K562 (cell line): ENCODE data around the gene PSMB11. TPM values are rescaled to one million over a fixed set of nuclear protein-coding genes. Genes with fewer than 3 reads are reported as not detected.

Source experiments
- ARNT ChIP-seq, 2 experiments: fragments of 450-650 bp; IDR thresholded peaks; 2 replicates each; pipeline ENCODE4 v1.6.1; 2016; ENCODE audit warnings: mild to moderate bottlenecking in 1 of 2
- ATF3 ChIP-seq, 2 experiments: fragments of 450-650 bp in 1 of 2; sonication (generic) in 1 of 2; formaldehyde crosslinking in 1 of 2; IDR thresholded peaks in 1 of 2; conservative IDR thresholded peaks in 1 of 2; 2 replicates each; pipeline versions ENCODE4 v1.6.1 to v1.8.1; 2016 to 2023; ENCODE audit warnings: mild to moderate bottlenecking in 2 of 2, moderate library complexity in 2 of 2, inconsistent platforms in 1 of 2, missing genetic modification reagents in 1 of 2
- BACH1 ChIP-seq: fragments of 200-800 bp; sonication (Bioruptor generic); IDR thresholded peaks from 2 replicates; pipeline ENCODE4 v1.6.1; 2016; ENCODE audit warnings: missing genetic modification characterization, missing compliant biosample characterization
- CBX1 ChIP-seq: sonication (generic); IDR thresholded peaks from 2 replicates; pipeline ENCODE4 v1.6.1; 2016; ENCODE audit warnings: antibody characterized with exemption, low read depth, mild to moderate bottlenecking
- CREBBP ChIP-seq: IDR thresholded peaks from one replicate; pipeline ENCODE4 v1.6.1; 2012; ENCODE audit warnings: low read depth, mild to moderate bottlenecking, control low read depth, inconsistent platforms, low read length
- ELF4 ChIP-seq: fragments of 450-650 bp; formaldehyde crosslinking; IDR thresholded peaks from 2 replicates; pipeline ENCODE4 v1.4.0; 2022; ENCODE audit warnings: missing genetic modification characterization
- ETS1 ChIP-seq: conservative IDR thresholded peaks from 2 replicates; pipeline ENCODE4 v1.6.1; 2011; ENCODE audit warnings: low read depth, mild to moderate bottlenecking, low read length; ENCODE audit not compliant: control insufficient read depth
- HIVEP1 ChIP-seq: fragments of 250-450 bp; sonication (Bioruptor Pico); IDR thresholded peaks from 2 replicates; pipeline ENCODE4 v1.4.0; 2020; ENCODE audit warnings: mild to moderate bottlenecking
- HMG20A ChIP-seq: fragments of 450-650 bp; formaldehyde crosslinking; conservative IDR thresholded peaks from 2 replicates; pipeline ENCODE4 v1.4.0; 2020; ENCODE audit warnings: mild to moderate bottlenecking, mixed read lengths
- HNRNPLL ChIP-seq: fragments of 200-400 bp; formaldehyde crosslinking; IDR thresholded peaks from 2 replicates; pipeline ENCODE4 v1.6.1; 2017; ENCODE audit warnings: low read length, low read depth, mild to moderate bottlenecking; ENCODE audit not compliant: poor library complexity, severe bottlenecking
- KAT8 ChIP-seq: fragments of 450-650 bp; IDR thresholded peaks from 2 replicates; pipeline ENCODE4 v1.6.1; 2016; ENCODE audit warnings: low read depth, mild to moderate bottlenecking
- KDM1A ChIP-seq, 2 experiments: fragments of 450-650 bp; IDR thresholded peaks; 2 replicates each; pipeline ENCODE4 v1.6.1; 2016; ENCODE audit warnings: mild to moderate bottlenecking in 2 of 2
- MAX ChIP-seq: sonication (generic); formaldehyde crosslinking; IDR thresholded peaks from 2 replicates; pipeline ENCODE4 v1.9.0; 2022; ENCODE audit warnings: mild to moderate bottlenecking, missing genetic modification reagents
- MYBL2 ChIP-seq, 2 experiments: fragments of 450-650 bp in 1 of 2; sonication (generic) in 1 of 2; formaldehyde crosslinking in 1 of 2; IDR thresholded peaks; 2 replicates each; pipeline versions ENCODE4 v1.6.1 to v1.8.1; 2017 to 2022; ENCODE audit warnings: borderline replicate concordance in 1 of 2, inconsistent platforms in 1 of 2, low read depth in 1 of 2, mild to moderate bottlenecking in 1 of 2, missing genetic modification reagents in 1 of 2, moderate library complexity in 1 of 2
- NRF1 ChIP-seq, 2 experiments: fragments of 450-650 bp; IDR thresholded peaks in 1 of 2; conservative IDR thresholded peaks in 1 of 2; 2 replicates each; pipeline ENCODE4 v1.6.1; 2014; ENCODE audit warnings: mild to moderate bottlenecking in 2 of 2
- RBM34 ChIP-seq: fragments of 200-400 bp; formaldehyde crosslinking; IDR thresholded peaks from 2 replicates; pipeline ENCODE4 v1.6.1; 2018; ENCODE audit warnings: low read length, borderline replicate concordance; ENCODE audit not compliant: insufficient read depth
- TEAD4 ChIP-seq, 2 experiments: sonication (generic) in 1 of 2; formaldehyde crosslinking in 1 of 2; IDR thresholded peaks; 2 replicates each; pipeline versions ENCODE4 v1.6.1 to v1.8.0; 2012 to 2022; ENCODE audit warnings: borderline replicate concordance in 1 of 2, inconsistent platforms in 1 of 2, low read length in 1 of 2, mild to moderate bottlenecking in 1 of 2, missing genetic modification reagents in 1 of 2
- polyA plus RNA-seq, 8 experiments: library from polyadenylated mRNA; depleted of rRNA in 4 of 8; stranded (reverse) in 5 of 8; unstranded in 3 of 8; fragments of >200 nt; fragmentation: Nextera tagmentation in 2 of 8; fragmentation: Illumina TruSeq in 1 of 8; extraction: Ambion mirVana in 2 of 8; extraction: Trizol in 1 of 8; gene quantifications; 2 replicates each; pipeline versions ENCODE4 v1.2.1 to v1.2.3, GENCODE V29; 2011 to 2014; ENCODE audit warnings: inconsistent platforms in 1 of 8, missing spikeins in 1 of 8
- total RNA-seq, 7 experiments: library from RNA; depleted of rRNA in 6 of 7; stranded (reverse); fragments of >200 nt in 6 of 7; fragmentation: Illumina TruSeq in 2 of 7; extraction: Trizol in 2 of 7; gene quantifications; 2 replicates each; pipeline versions ENCODE4 v1.2.1 to v1.2.3, GENCODE V29; 2011 to 2021; ENCODE audit warnings: low replicate concordance in 1 of 7
- TF ChIP-seq, protein P1 (sequence below): sonication (generic); formaldehyde crosslinking; IDR thresholded peaks from 2 replicates; pipeline ENCODE4 v1.8.0; 2023; ENCODE audit warnings: mild to moderate bottlenecking, missing genetic modification reagents
- TF ChIP-seq, protein P2 (sequence below): sonication (generic); formaldehyde crosslinking; IDR thresholded peaks from 2 replicates; pipeline ENCODE4 v1.8.0; 2022; ENCODE audit warnings: missing genetic modification reagents, mild to moderate bottlenecking, borderline replicate concordance

The PSMB11 gene
- total and polyA plus RNA-seq, 9 of the 15 experiments (the other 6 are each of a cell fraction or from before 2014, with no cell fraction given): not detected

DNA sequence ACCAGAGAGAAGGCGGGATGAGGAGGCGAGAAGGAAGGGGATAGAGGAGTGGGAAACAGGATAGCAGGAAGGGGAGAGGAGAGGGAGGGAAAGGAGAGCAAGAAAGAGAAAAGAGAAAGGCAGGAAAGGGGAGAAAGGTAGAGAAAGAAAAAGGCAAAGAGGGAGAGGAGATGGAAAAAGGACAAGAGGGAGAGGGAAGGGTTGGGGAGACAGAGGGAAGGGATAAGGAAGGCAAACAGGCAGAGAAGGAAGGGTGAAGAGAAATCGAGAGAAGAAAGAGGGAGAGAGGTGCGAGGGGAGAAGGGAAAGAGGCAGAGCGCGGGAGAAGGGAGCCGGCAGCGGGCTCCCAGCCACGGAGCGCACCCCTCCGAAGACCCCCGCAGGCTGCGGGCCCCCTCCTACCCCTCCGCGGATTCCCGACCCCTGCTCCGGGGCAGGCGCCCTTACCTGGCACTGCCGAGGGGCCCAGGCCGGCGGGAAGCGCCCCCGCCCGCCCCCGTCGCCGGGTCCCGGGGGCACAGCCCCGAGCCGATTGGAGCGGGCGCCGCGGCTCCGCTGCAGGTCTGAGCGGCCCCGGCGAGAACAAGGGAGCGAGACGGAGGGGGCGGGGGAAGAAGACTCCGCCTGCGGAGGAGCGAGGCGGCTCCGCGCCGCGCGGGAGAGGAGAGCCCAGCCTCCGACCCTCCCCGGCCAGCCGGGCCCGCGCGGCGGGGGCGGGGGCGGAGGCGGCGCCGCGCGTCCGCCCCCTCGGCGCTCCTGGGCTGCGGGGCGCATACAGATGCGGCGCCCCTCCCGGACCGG is 15.1 kb downstream of the PSMB11 start, which contains the start of gene CDH24 (continued):
- TF ChIP-seq NRF1 (conservative IDR thresholded peaks at IDR 0.05 in 1 of 2, IDR thresholded peaks at IDR 0.05 in 1 of 2): no peak
- TF ChIP-seq HIVEP1 (CRISPR knock-in tag): no peak
- TF ChIP-seq ELF4 (CRISPR knock-in tag): peak; percentile 79; the same call in 1 of the 2 replicates
- no peak for TF ChIP-seq MYBL2 (IDR thresholded peaks at IDR 0.05; ENCODE audit: low read depth)
- TF ChIP-seq MYBL2 (CRISPR knock-in tag; IDR thresholded peaks at IDR 0.05; ENCODE audit: borderline replicate concordance): no peak
- TF ChIP-seq RBM34: no peak
- no peak for TF ChIP-seq BACH1 (tag)
- TF ChIP-seq, protein P1, sequence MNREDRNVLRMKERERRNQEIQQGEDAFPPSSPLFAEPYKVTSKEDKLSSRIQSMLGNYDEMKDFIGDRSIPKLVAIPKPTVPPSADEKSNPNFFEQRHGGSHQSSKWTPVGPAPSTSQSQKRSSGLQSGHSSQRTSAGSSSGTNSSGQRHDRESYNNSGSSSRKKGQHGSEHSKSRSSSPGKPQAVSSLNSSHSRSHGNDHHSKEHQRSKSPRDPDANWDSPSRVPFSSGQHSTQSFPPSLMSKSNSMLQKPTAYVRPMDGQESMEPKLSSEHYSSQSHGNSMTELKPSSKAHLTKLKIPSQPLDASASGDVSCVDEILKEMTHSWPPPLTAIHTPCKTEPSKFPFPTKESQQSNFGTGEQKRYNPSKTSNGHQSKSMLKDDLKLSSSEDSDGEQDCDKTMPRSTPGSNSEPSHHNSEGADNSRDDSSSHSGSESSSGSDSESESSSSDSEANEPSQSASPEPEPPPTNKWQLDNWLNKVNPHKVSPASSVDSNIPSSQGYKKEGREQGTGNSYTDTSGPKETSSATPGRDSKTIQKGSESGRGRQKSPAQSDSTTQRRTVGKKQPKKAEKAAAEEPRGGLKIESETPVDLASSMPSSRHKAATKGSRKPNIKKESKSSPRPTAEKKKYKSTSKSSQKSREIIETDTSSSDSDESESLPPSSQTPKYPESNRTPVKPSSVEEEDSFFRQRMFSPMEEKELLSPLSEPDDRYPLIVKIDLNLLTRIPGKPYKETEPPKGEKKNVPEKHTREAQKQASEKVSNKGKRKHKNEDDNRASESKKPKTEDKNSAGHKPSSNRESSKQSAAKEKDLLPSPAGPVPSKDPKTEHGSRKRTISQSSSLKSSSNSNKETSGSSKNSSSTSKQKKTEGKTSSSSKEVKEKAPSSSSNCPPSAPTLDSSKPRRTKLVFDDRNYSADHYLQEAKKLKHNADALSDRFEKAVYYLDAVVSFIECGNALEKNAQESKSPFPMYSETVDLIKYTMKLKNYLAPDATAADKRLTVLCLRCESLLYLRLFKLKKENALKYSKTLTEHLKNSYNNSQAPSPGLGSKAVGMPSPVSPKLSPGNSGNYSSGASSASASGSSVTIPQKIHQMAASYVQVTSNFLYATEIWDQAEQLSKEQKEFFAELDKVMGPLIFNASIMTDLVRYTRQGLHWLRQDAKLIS (CRISPR knock-in tag): no peak
- no peak for TF ChIP-seq TEAD4 (IDR thresholded peaks at IDR 0.05; ENCODE audit: low read length)
- TF ChIP-seq TEAD4 (CRISPR knock-in tag; IDR thresholded peaks at IDR 0.05; ENCODE audit: borderline replicate concordance): no peak
- TF ChIP-seq CBX1: no peak
- TF ChIP-seq ETS1: no peak
- peak; percentile 7 for TF ChIP-seq HNRNPLL
- no peak for TF ChIP-seq KDM1A (IDR thresholded peaks at IDR 0.05)
- TF ChIP-seq, protein P2, sequence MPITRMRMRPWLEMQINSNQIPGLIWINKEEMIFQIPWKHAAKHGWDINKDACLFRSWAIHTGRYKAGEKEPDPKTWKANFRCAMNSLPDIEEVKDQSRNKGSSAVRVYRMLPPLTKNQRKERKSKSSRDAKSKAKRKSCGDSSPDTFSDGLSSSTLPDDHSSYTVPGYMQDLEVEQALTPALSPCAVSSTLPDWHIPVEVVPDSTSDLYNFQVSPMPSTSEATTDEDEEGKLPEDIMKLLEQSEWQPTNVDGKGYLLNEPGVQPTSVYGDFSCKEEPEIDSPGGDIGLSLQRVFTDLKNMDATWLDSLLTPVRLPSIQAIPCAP: no peak
- TF ChIP-seq ARNT (IDR thresholded peaks at IDR 0.05): 0 out of 4 replicates have a peak, but pooled peaks of 1 of the 2 experiments have one; percentile 18
- TF ChIP-seq KAT8: no peak
- TF ChIP-seq CREBBP: no peak
- TF ChIP-seq HMG20A: no peak
- TF ChIP-seq ATF3 (IDR thresholded peaks at IDR 0.05): no peak
- no peak for TF ChIP-seq ATF3 (CRISPR knock-in tag; conservative IDR thresholded peaks at IDR 0.05)
- no peak for TF ChIP-seq MAX (CRISPR knock-in tag)
